Adrenal gland (tissue), 12 donors: ENCODE data around the gene STEAP2. TPM values are rescaled to one million over a fixed set of nuclear protein-coding genes. Genes with fewer than 3 reads are reported as not detected.

Experiments
- DNase-seq, 7 donors: peaks; one replicate each; pipeline ENCODE4 v3.0.0-alpha.2; 2019 to 2020
- H3K27ac ChIP-seq, 5 donors: fragments of 200-600 bp; sonication (generic) in 4 of 5; 1 replicate in 3 of 5; 2 replicates in 2 of 5; pipeline versions ENCODE4 v1.5.1 to v1.8.0; 2016 to 2020; ENCODE audit warnings: mild to moderate bottlenecking in 1 of 5
- H3K27me3 ChIP-seq: fragments of 200-600 bp; 2 replicates; pipeline ENCODE4 v1.8.0; 2021
- H3K36me3 ChIP-seq, 2 donors: fragments of 200-600 bp; replicated peaks in 1 of 2; 1 replicate in 1 of 2; 2 replicates in 1 of 2; pipeline versions ENCODE4 v1.5.1 to v1.8.0; 2018 to 2022
- H3K4me1 ChIP-seq, 2 donors: fragments of 200-600 bp; replicated peaks in 1 of 2; 1 replicate in 1 of 2; 2 replicates in 1 of 2; pipeline versions ENCODE4 v1.5.1 to v1.8.0; 2018 to 2021
- H3K4me3 ChIP-seq, 4 donors: fragments of 200-600 bp; sonication (generic) in 3 of 4; one replicate each; pipeline ENCODE4 v1.5.1; 2016 to 2018
- H3K9me3 ChIP-seq, 3 donors: fragments of 200-600 bp; sonication (generic) in 1 of 3; replicated peaks in 1 of 3; 1 replicate in 2 of 3; 2 replicates in 1 of 3; pipeline versions ENCODE4 v1.5.1 to v1.8.0; 2016 to 2021
- POLR2A ChIP-seq, 2 donors: fragments of 450-650 bp; IDR thresholded peaks; one replicate each; pipeline ENCODE4 v1.6.1; 2017; ENCODE audit warnings: antibody characterized with exemption in 2 of 2, mild to moderate bottlenecking in 2 of 2, moderate library complexity in 1 of 2
- WGBS, 4 donors: extraction: QIAGEN DNeasy Blood & Tissue Kit in 2 of 4; methylation state at CpG; one replicate each; pipeline versions ENCODE4 v1.1.5 to v1.1.7; 2013 to 2017; 5-methylcytosine and 5-hydroxymethylcytosine counted together
- intact Hi-C, 2 donors: fragments of 100-400 bp; cut with DNase I; formaldehyde crosslinking; loops; one replicate each; pipeline versions ENCODE4 v1.14.1 to v1.15.0; 2022 to 2023
- polyA plus RNA-seq, 3 donors: library from polyadenylated mRNA; stranded (reverse); fragments of 200-250 nt in 2 of 3; fragments of 350-450 nt in 1 of 3; fragmentation: Illumina TruSeq in 1 of 3; extraction: RNeasy Lipid Tissue Mini Kit (QIAGEN cat#74804) in 1 of 3; gene quantifications; one replicate each; pipeline ENCODE4 v1.2.3, GENCODE V29; 2013 to 2014
- total RNA-seq, 9 donors: library from RNA; depleted of rRNA in 4 of 9; stranded (reverse); fragments of >200 nt in 4 of 9; fragments of 120-200 nt in 1 of 9; fragmentation: NEBNext Ultra II Directional in 1 of 9; extraction: Animal tissue kit (Norgen Biotek cat#: 25700) in 1 of 9; gene quantifications; one replicate each; pipeline versions ENCODE4 v1.1.0 to v1.2.4, GENCODE V29; 2013 to 2023
- TF ChIP-seq, protein P1 (sequence below), 6 experiments: fragments of 450-650 bp in 4 of 6; fragments of 200-600 bp in 2 of 6; sonication (generic) in 1 of 6; IDR thresholded peaks; 1 replicate in 5 of 6; 2 replicates in 1 of 6; pipeline versions ENCODE4 v1.5.1 to v1.8.0; 2016 to 2021; ENCODE audit warnings: antibody characterized with exemption in 6 of 6, mild to moderate bottlenecking in 2 of 6, moderate library complexity in 1 of 6
- donor health status: healthy with polysubstance abuse.
- donor health status: Bipolar disorder and iron deficiency.
- donor health status: DM: yes; HTN: yes; CAD: no.
- donor health status: DM: no; HTN: no; CAD: no.
- donor health status: DM: no; HTN: no; CAD: no.
- donor health status: DM: yes; HTN: yes; CAD: no.

The STEAP2 gene
- total and polyA plus RNA-seq, 12 donors = 2.0 to 9.5 (median 6.1) TPM

GRCh38 chr7:90232430-90232829 is 20.9 kb downstream of the STEAP2 start:
- intact Hi-C loops = no loop called here
- Histone ChIP-seq H3K27ac (no peak overlapping the region), H3K4me1 (no peaks in the 10 kb centered on the region), H3K4me3 (no peak overlapping the region), H3K36me3 (no peaks in the 10 kb centered on the region), H3K27me3 (no peaks in the 10 kb centered on the region), H3K9me3 (no peaks in the 10 kb centered on the region)
- 39 to 70% (median 54%) methylated on average over 5 of the region's 5 CpGs for WGBS, 4 donors
- TF ChIP-seq, protein P1, sequence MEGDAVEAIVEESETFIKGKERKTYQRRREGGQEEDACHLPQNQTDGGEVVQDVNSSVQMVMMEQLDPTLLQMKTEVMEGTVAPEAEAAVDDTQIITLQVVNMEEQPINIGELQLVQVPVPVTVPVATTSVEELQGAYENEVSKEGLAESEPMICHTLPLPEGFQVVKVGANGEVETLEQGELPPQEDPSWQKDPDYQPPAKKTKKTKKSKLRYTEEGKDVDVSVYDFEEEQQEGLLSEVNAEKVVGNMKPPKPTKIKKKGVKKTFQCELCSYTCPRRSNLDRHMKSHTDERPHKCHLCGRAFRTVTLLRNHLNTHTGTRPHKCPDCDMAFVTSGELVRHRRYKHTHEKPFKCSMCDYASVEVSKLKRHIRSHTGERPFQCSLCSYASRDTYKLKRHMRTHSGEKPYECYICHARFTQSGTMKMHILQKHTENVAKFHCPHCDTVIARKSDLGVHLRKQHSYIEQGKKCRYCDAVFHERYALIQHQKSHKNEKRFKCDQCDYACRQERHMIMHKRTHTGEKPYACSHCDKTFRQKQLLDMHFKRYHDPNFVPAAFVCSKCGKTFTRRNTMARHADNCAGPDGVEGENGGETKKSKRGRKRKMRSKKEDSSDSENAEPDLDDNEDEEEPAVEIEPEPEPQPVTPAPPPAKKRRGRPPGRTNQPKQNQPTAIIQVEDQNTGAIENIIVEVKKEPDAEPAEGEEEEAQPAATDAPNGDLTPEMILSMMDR (IDR thresholded peaks at IDR 0.05) = no peak
- no peak for TF ChIP-seq POLR2A (IDR thresholded peaks at IDR 0.05)
- no peak for DNase-seq

GRCh38 chr7:90233569-90233968 is 22.0 kb downstream of the STEAP2 start:
- DNase-seq = no peak
- TF ChIP-seq, protein P1 (IDR thresholded peaks at IDR 0.05) = no peak
- no peak for TF ChIP-seq POLR2A (IDR thresholded peaks at IDR 0.05)
- WGBS, 4 donors = 95 to 99% (median 96%) methylated on average over 6 of the region's 6 CpGs
- intact Hi-C loops = no loop called here
- H3K9me3 ChIP-seq = no peaks in the 10 kb centered on the region
- no peak overlapping the region for H3K4me3 ChIP-seq
- no peak overlapping the region for H3K27ac ChIP-seq
- no peaks in the 10 kb centered on the region for H3K27me3 ChIP-seq
- H3K4me1 ChIP-seq = no peaks in the 10 kb centered on the region
- no peaks in the 10 kb centered on the region for H3K36me3 ChIP-seq

GRCh38 chr7:90236721-90237289 is 25.3 kb downstream of the STEAP2 start:
- no peaks in the 10 kb centered on the region for H3K27me3 ChIP-seq
- H3K36me3 ChIP-seq = no peaks in the 10 kb centered on the region
- H3K9me3 ChIP-seq = no peaks in the 10 kb centered on the region
- no peak overlapping the region for H3K4me3 ChIP-seq
- WGBS, 4 donors = 90 to 100% (median 92%) methylated on average over 1 of the region's 1 CpG
- H3K27ac ChIP-seq = no peak overlapping the region
- no peaks in the 10 kb centered on the region for H3K4me1 ChIP-seq
- intact Hi-C loops = no loop called here
- DNase-seq = no peak
- TF ChIP-seq, protein P1 (IDR thresholded peaks at IDR 0.05) = no peak
- no peak for TF ChIP-seq POLR2A (IDR thresholded peaks at IDR 0.05)

DNA sequence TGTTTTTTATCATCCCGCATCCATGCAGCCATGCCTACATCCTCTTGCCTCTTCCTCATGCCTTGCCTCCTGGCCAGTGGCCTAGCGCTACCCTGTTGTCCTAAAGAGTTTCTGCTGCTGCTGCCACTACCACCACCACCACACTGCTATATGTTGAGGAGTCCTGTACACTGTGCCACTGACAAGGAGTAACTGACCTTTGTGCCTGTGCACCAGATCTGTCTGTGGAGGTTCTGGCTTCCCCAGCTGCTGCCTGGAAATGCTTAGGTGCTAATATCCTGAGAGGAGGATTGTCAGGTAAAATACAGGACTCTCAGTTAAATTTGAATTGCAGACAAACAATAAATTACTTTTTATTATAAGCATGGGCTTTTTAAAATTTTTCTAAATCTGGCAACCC is 26.5 kb downstream of the STEAP2 start:
- Histone ChIP-seq H3K27me3 (no peaks in the 10 kb centered on the region), H3K4me3 (no peak overlapping the region), H3K9me3 (no peaks in the 10 kb centered on the region), H3K36me3 (no peaks in the 10 kb centered on the region), H3K4me1 (no peaks in the 10 kb centered on the region), H3K27ac (no peak overlapping the region)
- DNase-seq = no peak
- intact Hi-C loops = no loop called here
- no peak for TF ChIP-seq POLR2A (IDR thresholded peaks at IDR 0.05)
- TF ChIP-seq, protein P1 (IDR thresholded peaks at IDR 0.05) = no peak
- WGBS, 4 donors = 88 to 97% (median 96%) methylated on average over 2 of the region's 2 CpGs
